ENCODE results near the gene PAIP2B. TPM values are rescaled to one million over a fixed set of nuclear protein-coding genes. Genes with fewer than 3 reads are reported as not detected.

PAIP2B gene
- total RNA-seq, 6 experiments from 2014 or later: 8.4 to 30.1 (median 15.3) TPM

DNA sequence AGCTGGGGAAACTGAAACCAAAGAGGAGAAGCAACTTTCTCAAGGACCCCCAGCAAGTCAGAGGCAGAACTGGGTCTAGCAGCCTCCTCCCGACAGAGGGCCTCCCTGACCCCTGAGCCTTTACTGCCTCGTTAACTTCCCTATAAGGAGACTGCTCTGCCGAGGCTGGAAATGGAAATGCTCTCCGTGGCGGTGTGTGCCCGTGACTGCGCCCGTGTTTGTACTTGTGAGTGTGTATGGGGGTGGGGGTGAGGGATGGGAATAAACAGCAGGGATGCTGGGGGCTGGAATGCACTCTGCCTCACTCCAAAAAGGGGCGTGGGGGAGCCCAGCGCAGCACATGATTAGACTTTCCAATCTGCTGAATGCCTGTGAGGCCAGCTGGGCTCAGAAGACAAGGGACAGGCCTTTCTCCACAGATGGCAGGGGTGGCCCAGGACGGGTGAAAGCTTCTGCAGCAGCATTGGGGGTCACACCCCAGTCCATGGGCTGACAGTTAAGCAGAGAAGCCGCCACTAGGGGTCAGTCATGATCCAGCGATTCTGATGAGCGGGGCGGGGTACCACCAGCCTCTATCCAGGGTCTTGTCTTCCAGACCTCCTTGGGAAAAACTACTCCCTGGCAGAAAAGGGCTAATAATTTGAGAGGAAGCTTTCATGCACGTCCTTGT lies 69.6 kb downstream of the PAIP2B start:
- intact Hi-C loops (cut with DNase I): no loop called here
- Histone ChIP-seq H3K27me3 (no peaks in the 10 kb centered on the region), H3K27ac (no peak overlapping the region), H3K4me3 (no peak overlapping the region), H3K9me3 (no peaks in the 10 kb centered on the region), H3K4me1 (no peaks in the 10 kb centered on the region), H3K36me3 (no peaks in the 10 kb centered on the region)
- DNase-seq (peak in 2 of 3 donors; percentile 44 to 63), ATAC-seq (peak; percentile 72 to 86 (median 82))
- WGBS (ENCODE audit: insufficient coverage, low coverage, low lambda C conversion rate, missing lambda C conversion rate): 6% methylated on average over 12 of the region's 16 CpGs
- TF ChIP-seq CTCF (IDR thresholded peaks at IDR 0.05) (peak; percentile 54 to 70 (median 64)), POLR2A (IDR thresholded peaks at IDR 0.05) (no peak)

DNA sequence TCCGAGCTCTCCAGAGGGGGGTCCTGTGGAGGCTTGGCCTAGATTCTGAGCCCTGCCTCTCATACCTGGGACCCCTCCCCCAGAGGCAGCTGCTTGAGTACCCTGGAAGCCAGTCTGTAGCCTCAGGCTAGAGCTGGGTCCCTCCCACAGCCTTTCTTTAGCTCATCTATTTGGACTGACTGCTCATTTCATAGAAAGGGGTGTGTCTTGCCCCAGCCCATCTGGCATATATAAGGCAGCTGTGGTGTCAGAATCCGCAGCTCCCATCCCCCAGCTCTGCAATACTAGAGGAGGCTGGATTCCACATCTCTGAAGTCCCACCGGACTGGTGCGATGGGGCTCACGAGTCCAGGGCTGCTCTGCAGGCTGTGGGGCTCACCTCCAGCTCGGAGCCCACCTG lies 70.3 kb downstream of the PAIP2B start:
- no peaks in the 10 kb centered on the region for H3K27me3 ChIP-seq
- ATAC-seq (no peak), DNase-seq (no peak)
- intact Hi-C loops (cut with DNase I): no loop called here
- 55% methylated on average over 2 of the region's 6 CpGs for WGBS (ENCODE audit: insufficient coverage, low coverage, low lambda C conversion rate, missing lambda C conversion rate)
- no peak overlapping the region for H3K4me3 ChIP-seq
- TF ChIP-seq CTCF (IDR thresholded peaks at IDR 0.05) (no peak), POLR2A (IDR thresholded peaks at IDR 0.05) (no peak)
- H3K4me1 ChIP-seq: no peaks in the 10 kb centered on the region
- H3K27ac ChIP-seq: no peak overlapping the region
- no peaks in the 10 kb centered on the region for H3K9me3 ChIP-seq
- H3K36me3 ChIP-seq: no peaks in the 10 kb centered on the region

- no peak overlapping the region for H3K27ac ChIP-seq
- intact Hi-C loops (cut with DNase I): no loop called here
- 87% methylated on average over 4 of the region's 4 CpGs for WGBS (ENCODE audit: insufficient coverage, low coverage, low lambda C conversion rate, missing lambda C conversion rate)
- H3K4me1 ChIP-seq: no peaks in the 10 kb centered on the region
- TF ChIP-seq CTCF (IDR thresholded peaks at IDR 0.05) (no peak), POLR2A (IDR thresholded peaks at IDR 0.05) (no peak)
- H3K9me3 ChIP-seq: no peaks in the 10 kb centered on the region
- H3K4me3 ChIP-seq: no peak overlapping the region
- H3K27me3 ChIP-seq: no peaks in the 10 kb centered on the region
- ATAC-seq: no peak
- no peaks in the 10 kb centered on the region for H3K36me3 ChIP-seq
- DNase-seq: no peak
Measured at GRCh38 chr2:71155846-71156245, 71.1 kb downstream of the PAIP2B start.

DNA sequence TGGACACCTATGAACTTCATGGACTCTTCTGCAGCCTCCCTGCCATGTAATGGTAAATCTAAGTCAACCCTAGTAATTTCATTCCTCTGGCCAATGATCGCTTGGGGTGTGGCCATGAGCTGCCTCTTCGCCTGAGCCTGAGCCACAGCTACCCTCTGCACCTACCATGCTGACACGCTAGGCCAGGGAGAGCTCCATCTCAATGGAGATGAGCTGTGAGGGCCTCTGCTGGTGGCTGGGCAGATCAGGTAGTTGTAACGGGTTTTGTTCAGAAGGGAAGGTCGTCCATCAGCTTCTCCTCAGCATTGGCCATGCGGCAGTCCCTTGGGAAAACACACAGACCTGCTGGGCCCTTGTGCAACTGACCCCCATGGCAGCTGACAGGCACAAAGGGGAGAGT lies 72.1 kb downstream of the PAIP2B start:
- TF ChIP-seq CTCF (IDR thresholded peaks at IDR 0.05) (peak; percentile 18 to 33 (median 22)), POLR2A (IDR thresholded peaks at IDR 0.05) (no peak)
- H3K4me1 ChIP-seq: no peaks in the 10 kb centered on the region
- intact Hi-C loops (cut with DNase I): no loop called here
- no peak overlapping the region for H3K4me3 ChIP-seq
- WGBS (ENCODE audit: insufficient coverage, low coverage, low lambda C conversion rate, missing lambda C conversion rate): 51% methylated on average over 2 of the region's 6 CpGs
- no peaks in the 10 kb centered on the region for H3K9me3 ChIP-seq
- no peaks in the 10 kb centered on the region for H3K27me3 ChIP-seq
- peak in 1 of 3 donors; percentile 29 for DNase-seq
- no peak overlapping the region for H3K27ac ChIP-seq
- peaks cover 0 to 6% (median 2%) of the 10 kb centered on the region in 4 donors for H3K36me3 ChIP-seq
- peak; percentile 52 to 74 (median 71) for ATAC-seq

Data from right lobe of liver (tissue), 6 donors.